Measurements from ENCODE around the gene ARID3B.
"Not testable (repeated sequence)": the region's sequence is repeated elsewhere in the genome, so short reads cannot be mapped to it uniquely, and the experiment has no call there.

ARID3B gene

DNA sequence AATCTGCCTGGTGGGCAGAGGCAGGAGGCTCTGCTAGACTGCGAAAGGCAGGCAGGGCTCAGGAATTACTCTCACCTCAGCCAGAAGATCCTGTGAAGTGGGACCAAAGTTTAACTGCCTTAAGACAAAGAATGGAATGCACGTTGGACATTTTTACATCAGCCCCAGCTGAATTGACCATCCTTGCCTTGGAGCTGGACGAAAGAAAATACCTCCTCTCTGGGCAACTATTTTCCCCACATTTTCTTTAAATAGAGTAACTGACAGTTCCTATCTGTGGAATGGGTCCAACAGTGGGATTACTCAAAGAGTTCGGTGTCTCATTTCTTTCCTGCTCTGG lies 28.7 kb downstream of the ARID3B start:
- DNase-seq (ENCODE audit: low spot score), result no peak

GRCh38 chr15:74571191-74571590 lies 30.2 kb downstream of the ARID3B start:
- no peak for DNase-seq (ENCODE audit: low spot score)

GRCh38 chr15:74573987-74574386 lies 33.0 kb downstream of the ARID3B start:
- DNase-seq (ENCODE audit: low spot score), result no peak

DNA sequence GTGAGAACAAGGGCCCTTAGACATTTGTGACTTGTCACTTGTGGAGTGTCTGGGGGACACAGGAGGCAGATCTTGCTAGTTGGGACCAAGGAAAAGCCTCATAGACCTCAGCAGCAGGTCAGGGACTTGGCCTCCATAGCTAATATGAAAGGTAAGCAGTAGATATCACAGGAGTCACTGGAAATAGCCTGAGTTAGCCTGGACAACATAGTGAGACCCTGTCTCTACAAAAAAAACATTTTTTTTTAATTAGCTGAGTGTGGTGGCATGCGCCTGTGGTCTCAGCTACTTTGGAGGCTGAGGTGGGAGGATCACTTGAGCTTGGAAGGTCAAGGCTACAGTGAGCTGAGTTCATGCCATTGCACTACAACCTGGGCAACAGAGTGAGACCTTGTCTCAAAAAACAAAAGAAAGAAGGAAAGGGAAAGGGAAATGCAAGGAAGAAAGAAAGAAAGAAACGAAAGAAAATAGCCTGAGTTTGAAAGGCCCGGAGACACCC lies 37.5 kb downstream of the ARID3B start:
- DNase-seq (ENCODE audit: low spot score), result no peak

GRCh38 chr15:74579001-74579400 lies 38.0 kb downstream of the ARID3B start:
- DNase-seq (ENCODE audit: low spot score), result no peak

DNA sequence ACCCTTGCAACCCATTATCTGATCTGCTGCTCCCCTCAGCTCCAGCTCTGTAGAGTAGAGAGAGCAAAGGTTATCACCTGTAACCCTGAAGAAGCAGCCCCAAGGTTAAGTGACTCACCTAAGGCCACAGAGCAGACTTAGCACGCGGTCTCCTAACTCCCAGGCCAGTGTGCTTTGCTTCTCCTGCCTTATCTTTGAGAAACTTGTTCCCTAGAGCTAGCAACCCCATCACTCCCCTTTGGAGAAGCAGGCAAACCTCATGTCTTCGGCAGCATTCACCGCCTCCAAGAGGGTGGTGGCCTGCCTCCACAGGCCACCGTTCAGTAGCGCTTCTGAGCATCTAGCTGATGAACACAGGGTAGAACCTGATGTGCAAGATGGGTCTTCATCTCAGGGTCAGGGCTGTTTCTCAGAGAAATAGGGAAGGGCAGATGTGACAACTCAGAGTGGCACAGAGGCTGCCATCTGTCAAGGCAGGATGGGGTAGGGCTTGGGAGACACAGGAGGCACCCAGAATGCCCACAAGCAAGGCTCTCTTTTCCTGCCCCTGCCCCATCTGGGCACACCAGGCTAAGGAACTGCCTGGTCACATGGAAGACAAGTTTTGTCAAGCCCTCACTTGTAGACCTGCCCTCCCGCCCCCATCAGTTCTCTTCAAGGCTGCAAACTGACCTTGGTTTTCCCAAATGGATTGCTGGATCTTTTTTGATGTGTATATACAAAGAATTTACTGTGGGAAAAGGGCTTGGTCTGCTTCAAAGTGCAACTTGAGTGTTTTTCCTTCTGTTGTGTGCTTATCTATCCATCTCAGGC lies 39.7 kb downstream of the ARID3B start:
- no peak for DNase-seq (ENCODE audit: low spot score)

GRCh38 chr15:74584204-74584603 lies 43.2 kb downstream of the ARID3B start:
- no peak for DNase-seq (ENCODE audit: low spot score)

GRCh38 chr15:74584779-74585178 lies 43.8 kb downstream of the ARID3B start:
- peak; percentile 57 for DNase-seq (ENCODE audit: low spot score)

GRCh38 chr15:74585191-74585590 lies 44.2 kb downstream of the ARID3B start:
- DNase-seq (ENCODE audit: low spot score), result no peak

DNA sequence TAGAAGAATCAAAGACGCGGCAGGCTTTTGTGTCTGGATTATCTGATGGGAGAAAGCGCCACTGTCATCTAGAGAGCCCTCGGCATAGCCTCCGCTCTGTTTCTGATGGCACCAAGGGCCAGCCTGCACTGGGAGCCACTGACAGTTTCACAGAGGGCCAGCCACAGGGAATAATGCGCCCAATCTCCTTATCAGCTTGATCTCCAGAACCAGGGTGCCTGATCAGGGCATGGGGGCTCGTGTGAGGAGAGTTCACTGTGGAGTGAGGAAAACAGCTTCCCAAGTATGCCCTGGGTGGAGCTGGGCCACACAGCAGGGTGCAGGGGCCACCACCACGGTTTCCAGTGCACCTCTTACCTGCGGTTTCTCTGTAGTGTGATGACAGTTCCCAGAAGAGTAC lies 44.8 kb downstream of the ARID3B start:
- DNase-seq (ENCODE audit: low spot score), result no peak

DNA sequence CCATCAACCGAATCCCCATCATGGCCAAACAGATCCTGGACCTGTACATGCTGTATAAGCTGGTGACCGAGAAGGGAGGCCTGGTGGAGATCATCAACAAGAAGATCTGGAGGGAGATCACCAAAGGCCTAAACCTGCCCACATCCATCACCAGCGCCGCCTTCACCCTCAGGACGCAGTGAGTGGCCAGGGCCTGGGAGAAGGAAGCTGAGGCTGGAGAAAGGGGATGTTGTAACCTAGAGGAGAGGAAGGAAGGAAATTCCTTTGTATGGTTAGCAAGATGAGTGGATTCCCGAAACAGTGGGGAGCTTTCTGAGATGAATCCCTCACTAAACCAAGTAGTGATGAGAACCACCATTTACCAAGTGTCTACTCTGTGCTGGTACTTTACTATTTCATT lies 48.8 kb downstream of the ARID3B start:
- no peak for DNase-seq (ENCODE audit: low spot score)

DNA sequence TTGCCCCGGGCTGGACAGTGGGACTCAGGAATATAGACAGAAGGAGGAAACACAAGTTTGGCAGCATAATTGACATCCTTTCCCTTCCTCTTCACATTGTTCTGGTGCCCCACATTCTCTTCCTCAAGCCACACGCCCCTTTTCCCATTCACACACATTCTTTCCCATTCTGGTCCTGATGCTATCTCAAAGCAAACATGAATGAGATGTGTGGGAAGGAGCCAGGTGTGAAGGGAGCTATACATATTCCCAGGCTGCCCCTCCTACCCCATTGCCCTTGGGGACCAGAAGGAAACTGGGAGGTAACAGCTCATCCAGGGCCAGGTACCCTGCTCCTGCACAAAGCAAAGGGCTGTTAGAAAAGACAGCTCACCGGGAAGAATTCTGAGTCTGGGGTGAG lies 51.2 kb downstream of the ARID3B start:
- DNase-seq (ENCODE audit: low spot score), result no peak

DNA sequence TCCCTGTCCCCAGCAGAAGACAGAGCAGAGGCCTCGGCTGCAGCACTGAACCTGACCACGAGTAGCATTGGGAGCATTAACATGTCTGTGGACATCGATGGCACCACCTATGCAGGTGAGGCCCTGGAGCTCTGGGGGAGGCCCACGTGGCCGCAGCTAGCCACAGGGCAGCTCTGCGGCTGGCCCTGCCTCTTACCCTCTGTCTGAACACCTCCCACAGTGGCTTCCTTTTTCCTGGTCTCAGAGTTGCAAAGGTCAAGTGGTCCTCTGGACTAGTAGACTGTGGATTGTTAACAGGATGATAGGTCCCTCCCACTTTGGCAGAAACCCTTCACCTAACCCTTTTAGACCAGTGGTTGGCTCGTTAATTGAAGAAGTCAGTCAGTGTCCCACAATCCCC lies 52.1 kb downstream of the ARID3B start:
- no peak for DNase-seq (ENCODE audit: low spot score)

DNA sequence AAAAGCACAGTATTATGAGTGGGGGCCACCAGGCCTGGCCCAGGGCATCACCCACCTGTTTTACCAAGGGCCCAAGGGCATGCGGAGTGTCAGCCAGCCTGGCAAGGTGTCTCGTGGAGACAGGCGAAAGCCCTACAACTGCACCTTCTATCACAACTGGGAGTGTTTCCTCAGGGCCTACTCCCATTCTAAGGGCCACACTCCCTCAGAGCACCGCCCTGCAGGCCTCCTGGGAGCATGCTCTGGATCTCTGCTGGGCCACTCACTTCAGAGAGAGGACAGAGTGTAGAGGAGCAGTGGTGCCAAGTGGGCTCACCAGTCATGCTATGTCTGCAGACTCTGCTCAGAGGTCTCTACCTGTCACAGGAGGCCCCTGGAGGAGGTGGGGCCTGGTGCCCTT lies 53.4 kb downstream of the ARID3B start:
- DNase-seq (ENCODE audit: low spot score), result no peak

GRCh38 chr15:74595271-74595670 lies 54.3 kb downstream of the ARID3B start:
- no peak for DNase-seq (ENCODE audit: low spot score)

DNA sequence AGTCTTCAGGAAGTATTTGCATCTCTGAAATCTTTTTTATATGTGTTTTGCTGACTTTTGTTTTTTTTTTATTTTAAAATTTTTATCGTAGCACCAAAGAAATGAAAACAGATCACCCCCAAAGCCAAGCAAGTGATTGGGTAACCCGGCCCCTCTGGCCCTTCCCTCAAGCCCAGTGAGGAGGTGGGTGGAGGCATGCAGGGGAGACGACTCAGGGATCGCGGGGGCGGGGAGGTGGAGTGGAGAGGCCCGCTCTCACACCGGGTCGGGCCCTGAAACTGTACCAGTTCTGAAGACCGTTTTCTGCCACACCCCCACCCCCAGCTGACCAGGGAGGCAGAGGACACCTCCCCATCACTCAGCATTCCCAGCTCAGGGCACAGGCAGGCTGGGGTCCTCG lies 55.7 kb downstream of the ARID3B start:
- DNase-seq (ENCODE audit: low spot score), result not testable (repeated sequence)

DNA sequence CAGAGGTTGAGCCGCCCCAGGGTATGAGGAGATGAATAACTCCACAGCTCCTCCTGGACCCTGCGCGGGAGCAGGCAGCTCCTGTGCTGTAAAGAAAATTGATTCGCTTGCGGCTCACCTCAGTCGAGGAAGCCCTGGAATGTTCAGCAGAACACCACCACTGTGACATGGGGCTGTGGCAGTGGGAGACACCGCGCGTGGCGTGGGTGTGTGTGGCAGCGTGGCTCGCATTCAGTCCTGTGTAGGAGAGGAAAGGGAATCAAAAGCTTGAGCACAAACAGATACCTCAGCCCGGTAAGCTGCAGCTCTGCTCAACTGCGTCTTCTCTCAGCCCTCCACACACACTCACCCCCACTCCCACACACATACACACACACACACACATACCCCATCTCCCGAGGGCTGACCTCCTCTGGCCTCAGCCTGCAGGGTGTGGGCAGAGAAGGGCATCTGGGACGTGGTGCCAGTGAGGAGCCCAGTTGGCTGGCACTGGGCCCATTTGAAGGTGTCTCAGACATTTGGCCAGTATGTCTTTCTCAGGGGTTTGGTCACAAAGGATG lies 56.2 kb downstream of the ARID3B start:
- DNase-seq (ENCODE audit: low spot score), result not testable (repeated sequence)

GRCh38 chr15:74598126-74598842 lies 57.3 kb downstream of the ARID3B start:
- peak; percentile 95 for DNase-seq (ENCODE audit: low spot score)

GRCh38 chr15:74599156-74599555 lies 58.1 kb downstream of the ARID3B start:
- DNase-seq (ENCODE audit: low spot score), result no peak

DNA sequence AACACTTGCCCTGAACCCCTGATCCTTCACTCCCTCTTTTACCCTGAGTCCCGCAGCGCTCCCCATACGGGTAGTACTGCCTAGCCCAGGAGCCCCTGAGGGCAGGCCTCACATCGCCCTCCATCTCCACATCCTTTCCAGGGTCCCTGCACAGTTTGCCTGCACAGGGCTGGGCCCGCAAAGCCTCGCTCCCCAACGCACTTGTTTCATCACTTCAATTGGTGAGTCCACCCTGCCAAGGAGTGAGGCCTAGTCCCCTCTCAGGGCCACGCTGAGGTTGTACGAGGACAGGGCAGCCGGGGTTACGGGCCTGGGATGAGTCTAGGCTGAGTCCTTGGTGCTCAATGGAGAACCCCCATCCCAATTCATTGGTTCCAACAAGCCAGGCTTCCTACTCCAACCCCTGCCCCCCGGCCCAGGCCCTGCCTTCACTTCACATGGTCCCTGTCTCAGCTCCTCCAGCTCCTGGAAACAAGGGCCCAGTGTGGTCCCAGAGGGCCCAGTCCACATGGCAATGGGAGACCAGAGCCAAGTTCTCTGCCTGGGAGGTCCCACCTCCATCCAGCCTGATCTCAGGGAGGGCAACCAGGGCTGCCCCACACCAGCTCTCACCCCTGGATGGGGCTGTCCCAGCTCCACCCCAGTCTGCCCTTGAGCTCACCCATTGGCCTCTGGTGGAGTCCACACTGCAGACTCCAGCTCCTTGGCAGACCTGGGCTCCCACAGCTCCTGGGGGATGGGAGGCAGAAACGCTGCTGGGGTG lies 62.2 kb downstream of the ARID3B start:
- DNase-seq (ENCODE audit: low spot score), result no peak

DNA sequence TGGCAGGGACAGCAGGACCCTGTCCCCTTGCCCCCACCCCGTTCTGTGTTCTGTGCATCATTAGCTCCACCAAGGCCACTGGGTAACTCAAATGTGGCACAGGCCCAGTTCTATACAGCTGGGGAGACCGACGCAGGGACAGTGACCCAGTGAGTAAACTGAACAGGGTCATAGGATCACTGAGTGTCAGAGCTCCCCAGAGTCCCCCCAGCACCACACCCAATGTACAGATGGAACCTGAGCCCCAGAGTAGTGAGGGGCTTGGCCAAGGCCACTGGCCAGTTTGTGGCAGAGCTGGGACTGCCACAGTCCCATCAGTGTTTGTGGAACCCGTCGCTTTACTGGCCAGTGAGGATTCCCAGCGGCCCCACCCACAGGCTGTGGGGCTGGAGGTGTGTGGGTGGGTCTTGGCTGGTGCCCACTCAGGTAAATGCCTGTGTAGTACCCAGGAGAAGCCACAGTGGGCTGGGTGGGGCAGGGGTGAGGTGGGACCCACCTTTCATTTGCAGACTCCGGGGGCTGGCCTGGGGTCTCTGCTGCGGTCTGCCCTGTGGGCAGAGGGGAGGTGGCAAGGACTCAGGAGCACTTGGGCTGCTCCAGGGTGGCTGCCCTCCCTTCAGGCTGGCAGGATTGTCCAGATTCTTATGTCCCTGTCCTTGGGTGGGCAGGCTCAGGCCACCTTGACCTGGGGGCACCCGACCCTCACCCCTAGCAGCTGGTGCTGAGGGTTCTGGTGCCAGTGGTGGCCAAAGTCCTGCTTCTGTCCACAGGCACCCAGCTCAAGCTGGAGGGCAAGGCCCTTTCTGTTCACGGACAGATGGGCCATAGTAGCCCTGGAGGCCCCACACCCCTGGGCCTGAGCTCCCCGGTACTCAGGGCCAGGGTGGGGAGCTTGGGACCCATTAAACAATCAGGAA lies 63.0 kb downstream of the ARID3B start:
- DNase-seq (ENCODE audit: low spot score), result no peak

Data from Ammon's horn (tissue), 1 donor.